Ectodermal cell (in vitro differentiated cells): ENCODE results near the gene NEU4. TPM values are rescaled to one million over a fixed set of nuclear protein-coding genes. Genes with fewer than 3 reads are reported as not detected.
"Not testable (repeated sequence)": the region's sequence is repeated elsewhere in the genome, so short reads cannot be mapped to it uniquely, and the experiment has no call there.

ENCODE experiments used
- H3K27ac ChIP-seq: 2 replicates; pipeline ENCODE4 v1.7.0; 2013; ENCODE audit warnings: mild to moderate bottlenecking, low read depth, low read length; ENCODE audit not compliant: insufficient read depth, poor library complexity, severe bottlenecking
- H3K27me3 ChIP-seq: 2 replicates; pipeline ENCODE4 v1.7.0; 2013; ENCODE audit warnings: mild to moderate bottlenecking, low read length; ENCODE audit not compliant: insufficient read depth, control insufficient read depth, poor library complexity, severe bottlenecking
- H3K36me3 ChIP-seq: one replicate; pipeline ENCODE4 v1.7.0; 2013; ENCODE audit warnings: low read length; ENCODE audit not compliant: control insufficient read depth, insufficient read depth
- H3K4me1 ChIP-seq: one replicate; pipeline ENCODE4 v1.7.0; 2013; ENCODE audit warnings: low read length; ENCODE audit not compliant: control insufficient read depth, insufficient read depth
- H3K4me3 ChIP-seq: 2 replicates; pipeline ENCODE4 v1.7.0; 2013; ENCODE audit warnings: low read depth, low read length, control low read depth; ENCODE audit not compliant: insufficient read depth
- H3K9me3 ChIP-seq: 2 replicates; pipeline ENCODE4 v1.7.0; 2013; ENCODE audit warnings: mild to moderate bottlenecking, low read length, moderate library complexity; ENCODE audit not compliant: control insufficient read depth
- WGBS, 2 experiments: methylation state at CpG; one replicate each; pipeline ENCODE4 v1.1.7; 2013; ENCODE audit warnings: missing lambda C conversion rate in 2 of 2; 5-methylcytosine and 5-hydroxymethylcytosine counted together
- polyA plus RNA-seq, 4 experiments: library from polyadenylated mRNA; stranded (reverse); fragments of 50-300 nt; gene quantifications; one replicate each; pipeline ENCODE4 v1.2.3, GENCODE V29; 2013

The NEU4 gene, protein sequence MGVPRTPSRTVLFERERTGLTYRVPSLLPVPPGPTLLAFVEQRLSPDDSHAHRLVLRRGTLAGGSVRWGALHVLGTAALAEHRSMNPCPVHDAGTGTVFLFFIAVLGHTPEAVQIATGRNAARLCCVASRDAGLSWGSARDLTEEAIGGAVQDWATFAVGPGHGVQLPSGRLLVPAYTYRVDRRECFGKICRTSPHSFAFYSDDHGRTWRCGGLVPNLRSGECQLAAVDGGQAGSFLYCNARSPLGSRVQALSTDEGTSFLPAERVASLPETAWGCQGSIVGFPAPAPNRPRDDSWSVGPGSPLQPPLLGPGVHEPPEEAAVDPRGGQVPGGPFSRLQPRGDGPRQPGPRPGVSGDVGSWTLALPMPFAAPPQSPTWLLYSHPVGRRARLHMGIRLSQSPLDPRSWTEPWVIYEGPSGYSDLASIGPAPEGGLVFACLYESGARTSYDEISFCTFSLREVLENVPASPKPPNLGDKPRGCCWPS
- 1.1 TPM for polyA plus RNA-seq (2013, experiment 1 of 4)
- polyA plus RNA-seq (2013, experiment 2 of 4) = 0.66 TPM
- polyA plus RNA-seq (2013, experiment 3 of 4) = 0.59 TPM
- polyA plus RNA-seq (2013, experiment 4 of 4) = 0.57 TPM

DNA sequence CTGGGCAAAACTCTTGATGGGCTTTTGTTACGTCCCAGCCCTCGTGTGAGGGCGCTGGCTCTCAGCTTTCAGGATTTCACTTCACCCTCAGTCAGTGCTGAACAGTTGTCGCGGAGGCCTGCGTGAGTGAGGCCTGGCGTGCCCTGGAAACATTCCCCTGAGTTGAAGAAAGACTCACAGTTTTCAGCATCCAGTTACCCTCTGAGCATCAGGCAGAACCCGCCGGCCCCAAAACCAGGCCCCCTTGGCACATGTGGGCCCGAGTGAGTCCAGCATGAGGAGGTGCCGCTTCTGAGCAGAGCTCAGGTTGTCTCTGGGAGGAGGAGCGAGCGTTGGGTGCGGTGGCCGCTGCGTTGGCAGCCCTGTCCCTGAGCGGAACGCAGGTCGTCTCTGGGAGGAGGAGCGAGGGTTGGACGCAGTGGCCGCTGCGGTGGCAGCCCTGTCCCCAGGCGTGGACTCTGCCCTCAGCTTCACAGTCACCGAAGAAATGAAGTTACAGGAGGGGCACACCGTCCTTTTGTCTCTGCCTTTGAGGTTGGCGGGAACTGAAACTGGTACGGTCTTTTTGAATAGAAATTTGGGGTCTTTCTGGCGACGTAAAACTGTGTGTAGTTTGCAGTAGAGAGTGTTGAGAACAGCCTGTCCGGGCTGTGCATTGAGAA, at the start of gene NEU4:
TSS of gene NEU4 (plus strand) at position 473 of the 662 bp plus-strand sequence. CDS start 5,292 bp downstream, outside the sequence.
- H3K27me3 ChIP-seq = peaks cover 12% of the 10 kb centered on the region
- no peak within 1 kb of the TSS for H3K4me3 ChIP-seq
- no peaks in the 10 kb centered on the region for H3K9me3 ChIP-seq
- peaks cover 31% of the 10 kb centered on the region for H3K4me1 ChIP-seq
- WGBS, 2 experiments = 76 to 77% methylated on average over 31 of the region's 31 CpGs
- peak within 1 kb of the TSS; percentile 36 for H3K27ac ChIP-seq
- H3K36me3 ChIP-seq = no peaks in the 10 kb centered on the region

DNA sequence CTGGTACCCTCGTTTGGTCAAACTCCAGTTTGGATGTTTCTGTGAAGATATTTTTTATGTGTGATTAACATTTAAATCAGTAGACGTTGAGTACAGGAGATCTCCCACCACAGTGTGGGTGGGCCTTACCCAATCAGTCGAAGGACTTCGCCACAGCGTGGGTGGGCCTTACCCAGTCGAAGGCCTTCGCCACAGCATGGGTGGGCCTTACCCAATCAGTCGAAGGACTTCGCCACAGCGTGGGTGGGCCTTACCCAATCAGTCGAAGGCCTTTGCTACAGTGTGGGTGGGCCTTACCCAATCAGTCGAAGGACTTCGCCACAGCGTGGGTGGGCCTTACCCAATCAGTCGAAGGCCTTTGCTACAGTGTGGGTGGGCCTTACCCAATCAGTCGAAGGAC, 49.1 kb upstream of the NEU4 start:
- 95 to 97% methylated on average over 7 of the region's 16 CpGs for WGBS, 2 experiments
- not testable (repeated sequence) for H3K4me1 ChIP-seq, H3K27me3 ChIP-seq, H3K4me3 ChIP-seq, H3K9me3 ChIP-seq, H3K27ac ChIP-seq
- peaks cover 17% of the 10 kb centered on the region for H3K36me3 ChIP-seq

DNA sequence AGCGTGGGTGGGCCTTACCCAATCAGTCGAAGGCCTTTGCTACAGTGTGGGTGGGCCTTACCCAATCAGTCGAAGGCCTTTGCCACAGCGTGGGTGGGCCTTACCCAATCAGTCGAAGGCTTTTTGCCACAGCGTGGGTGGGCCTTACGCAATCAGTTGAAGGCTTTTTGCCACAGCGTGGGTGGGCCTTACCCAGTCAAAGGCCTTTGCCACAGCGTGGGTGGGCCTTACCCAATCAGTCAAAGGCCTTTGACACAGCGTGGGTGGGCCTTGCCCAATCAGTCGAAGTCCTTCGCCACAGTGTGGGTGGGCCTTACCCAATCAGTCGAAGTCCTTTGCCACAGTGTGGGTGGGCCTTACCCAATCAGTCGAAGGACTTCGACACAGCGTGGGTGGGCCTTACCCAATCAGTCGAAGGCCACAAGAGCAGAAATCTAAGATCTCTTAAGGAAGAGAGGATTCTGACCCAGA, 48.7 kb upstream of the NEU4 start:
- Histone ChIP-seq H3K4me3 (no peak overlapping the region), H3K27ac (no peak overlapping the region), H3K4me1 (peaks cover 8% of the 10 kb centered on the region), H3K9me3 (no peaks in the 10 kb centered on the region), H3K27me3 (no peaks in the 10 kb centered on the region), H3K36me3 (peaks cover 17% of the 10 kb centered on the region)
- 94 to 96% methylated on average over 17 of the region's 17 CpGs for WGBS, 2 experiments

DNA sequence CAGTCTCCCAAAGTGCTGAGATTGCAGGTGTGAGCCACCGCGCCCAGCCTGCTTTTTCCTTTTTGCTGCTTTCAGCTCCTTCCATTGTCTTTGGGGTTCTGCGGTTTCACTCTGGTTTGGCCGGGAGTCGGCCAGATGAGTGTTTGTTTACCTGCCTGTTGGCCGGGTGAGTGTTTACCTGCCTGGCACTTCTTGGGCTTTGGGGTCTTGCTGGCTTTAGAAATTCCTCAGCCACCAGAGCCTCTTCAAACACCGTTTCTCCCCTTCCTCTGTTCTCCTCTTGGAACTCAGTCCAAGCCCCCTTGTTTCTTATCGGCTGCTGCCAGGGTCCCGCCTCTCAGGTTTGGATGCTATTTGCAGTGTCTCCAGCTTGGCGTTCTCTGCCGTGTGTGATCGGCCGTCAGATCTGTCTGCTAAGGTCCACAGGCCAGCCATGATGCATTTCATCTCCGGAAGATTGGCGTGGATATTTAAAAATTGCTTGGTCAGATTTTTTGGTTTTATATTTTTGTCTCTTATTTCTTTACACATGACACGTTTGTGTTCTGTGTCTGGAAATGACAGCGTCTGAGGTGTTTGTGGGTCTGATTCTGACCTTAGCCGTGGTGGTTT, 46.6 kb upstream of the NEU4 start:
- Histone ChIP-seq H3K27me3 (no peaks in the 10 kb centered on the region), H3K4me3 (no peak overlapping the region), H3K4me1 (peaks cover 8% of the 10 kb centered on the region), H3K9me3 (no peaks in the 10 kb centered on the region), H3K27ac (no peak overlapping the region), H3K36me3 (peaks cover 12% of the 10 kb centered on the region)
- 94 to 95% methylated on average over 18 of the region's 18 CpGs for WGBS, 2 experiments

DNA sequence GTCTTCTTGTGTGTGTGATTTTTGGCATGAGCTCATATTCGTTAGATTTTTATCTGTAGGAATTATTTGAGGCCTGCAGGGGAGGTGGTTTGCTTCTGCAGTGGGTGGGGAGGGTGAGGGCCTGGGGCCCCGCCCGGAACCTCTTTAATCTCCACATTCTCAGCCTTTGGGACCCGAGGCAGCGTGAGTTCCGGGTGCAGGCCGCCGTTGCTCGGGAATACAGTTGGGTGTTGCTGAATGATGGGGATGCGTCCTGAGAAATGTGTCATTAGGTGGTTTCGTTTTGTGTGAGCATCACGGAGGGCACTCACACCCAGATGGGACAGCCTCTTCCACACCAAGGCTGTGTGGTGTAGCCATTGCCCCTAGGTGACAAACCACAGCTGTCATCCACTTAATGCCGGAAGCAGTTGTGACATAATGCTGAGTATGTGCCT, 46.0 kb upstream of the NEU4 start:
- Histone ChIP-seq H3K27ac (no peak overlapping the region), H3K36me3 (peaks cover 12% of the 10 kb centered on the region), H3K4me3 (no peak overlapping the region), H3K27me3 (no peaks in the 10 kb centered on the region), H3K4me1 (peaks cover 8% of the 10 kb centered on the region), H3K9me3 (no peaks in the 10 kb centered on the region)
- 94 to 95% methylated on average over 13 of the region's 13 CpGs for WGBS, 2 experiments

DNA sequence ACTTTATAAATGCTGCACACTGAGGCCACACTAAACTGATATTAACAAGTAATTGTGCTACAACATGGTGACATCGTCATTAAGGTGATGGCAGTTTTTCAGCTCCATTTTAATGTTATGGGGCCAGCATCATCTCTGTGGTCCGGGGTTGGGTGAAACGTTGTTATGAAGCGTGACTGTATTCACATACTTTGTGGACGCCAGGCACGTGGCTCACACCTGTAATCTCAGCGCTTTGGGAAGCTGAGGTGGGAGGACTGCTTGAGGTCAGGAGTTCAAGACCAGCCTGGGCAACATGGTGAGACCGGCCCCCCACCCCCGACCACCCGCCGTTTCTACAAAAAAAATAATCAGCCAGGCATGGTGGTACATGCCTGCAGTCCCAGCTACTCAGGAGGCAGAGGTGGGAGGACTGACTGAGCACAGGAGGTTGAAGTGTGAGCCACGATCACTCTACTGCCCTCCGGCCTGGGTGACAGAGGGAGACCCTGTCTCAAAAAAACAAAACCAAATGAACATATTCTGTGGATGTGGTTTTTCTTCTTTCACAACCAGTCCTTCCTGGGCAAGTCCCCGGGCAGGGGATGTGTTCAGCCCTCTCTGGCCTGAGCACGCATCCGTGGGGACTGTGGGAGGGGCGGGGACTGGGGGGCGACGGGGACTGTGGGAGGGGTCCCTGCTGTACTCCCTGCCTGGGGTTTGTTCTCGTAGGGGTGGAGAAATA, 45.3 kb upstream of the NEU4 start:
- whole genome bisulfite sequencing, 2 experiments = 90 to 93% methylated on average over 20 of the region's 20 CpGs
- Histone ChIP-seq H3K27ac (no peak overlapping the region), H3K4me1 (peaks cover 8% of the 10 kb centered on the region), H3K4me3 (no peak overlapping the region), H3K27me3 (no peaks in the 10 kb centered on the region), H3K9me3 (no peaks in the 10 kb centered on the region), H3K36me3 (peaks cover 12% of the 10 kb centered on the region)

DNA sequence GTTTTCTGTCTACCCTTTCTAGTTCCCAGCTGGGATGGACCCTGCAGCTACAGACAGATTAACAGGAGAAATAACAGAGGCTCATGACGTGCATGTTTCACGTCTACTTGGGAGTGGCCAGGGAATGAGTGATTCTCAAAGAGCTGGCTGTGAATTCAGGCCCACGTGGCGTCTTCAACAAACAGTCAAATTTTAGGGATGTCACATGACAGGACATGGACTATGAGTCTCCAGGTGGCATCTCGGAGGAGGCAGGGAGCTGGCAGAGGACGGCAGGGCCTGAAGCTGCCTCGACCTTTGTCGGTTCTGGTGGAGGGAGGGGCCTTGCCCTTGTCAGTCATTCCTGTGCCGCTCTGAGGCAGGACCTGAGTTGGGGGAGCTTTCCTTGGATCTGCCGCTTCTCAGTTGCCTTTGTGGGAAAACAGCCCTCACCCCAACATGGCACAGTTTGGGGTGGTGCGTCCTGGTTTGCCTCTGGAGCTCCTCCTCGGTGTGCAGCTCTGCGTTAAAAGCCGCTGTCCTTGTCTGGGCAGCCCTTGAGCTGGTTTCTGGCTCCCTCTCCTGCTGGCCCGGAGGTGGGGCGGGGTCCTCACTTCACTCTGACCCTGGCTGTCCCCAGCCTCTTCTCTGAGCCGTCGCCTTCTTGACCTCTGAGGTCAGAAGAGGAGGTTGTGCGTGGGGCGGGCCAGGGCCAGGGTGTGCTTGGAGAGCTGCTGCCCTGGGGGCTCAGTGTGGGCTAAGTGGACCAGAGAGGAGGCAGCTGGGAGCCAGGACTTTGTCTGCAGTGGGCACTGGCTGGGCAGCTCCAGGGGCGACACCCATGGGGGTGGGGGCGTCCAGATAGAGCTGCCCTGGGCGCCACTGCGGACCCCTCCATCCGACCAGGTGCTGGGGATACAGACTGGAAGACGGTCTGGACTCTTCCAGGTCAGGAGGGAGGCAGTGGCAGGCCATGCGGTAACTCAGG, 44.4 kb upstream of the NEU4 start:
- H3K27ac ChIP-seq = no peak overlapping the region
- H3K4me3 ChIP-seq = no peak overlapping the region
- peaks cover 12% of the 10 kb centered on the region for H3K36me3 ChIP-seq
- H3K9me3 ChIP-seq = no peaks in the 10 kb centered on the region
- H3K4me1 ChIP-seq = peaks cover 8% of the 10 kb centered on the region
- no peaks in the 10 kb centered on the region for H3K27me3 ChIP-seq
- 68 to 69% methylated on average over 27 of the region's 27 CpGs for WGBS, 2 experiments

DNA sequence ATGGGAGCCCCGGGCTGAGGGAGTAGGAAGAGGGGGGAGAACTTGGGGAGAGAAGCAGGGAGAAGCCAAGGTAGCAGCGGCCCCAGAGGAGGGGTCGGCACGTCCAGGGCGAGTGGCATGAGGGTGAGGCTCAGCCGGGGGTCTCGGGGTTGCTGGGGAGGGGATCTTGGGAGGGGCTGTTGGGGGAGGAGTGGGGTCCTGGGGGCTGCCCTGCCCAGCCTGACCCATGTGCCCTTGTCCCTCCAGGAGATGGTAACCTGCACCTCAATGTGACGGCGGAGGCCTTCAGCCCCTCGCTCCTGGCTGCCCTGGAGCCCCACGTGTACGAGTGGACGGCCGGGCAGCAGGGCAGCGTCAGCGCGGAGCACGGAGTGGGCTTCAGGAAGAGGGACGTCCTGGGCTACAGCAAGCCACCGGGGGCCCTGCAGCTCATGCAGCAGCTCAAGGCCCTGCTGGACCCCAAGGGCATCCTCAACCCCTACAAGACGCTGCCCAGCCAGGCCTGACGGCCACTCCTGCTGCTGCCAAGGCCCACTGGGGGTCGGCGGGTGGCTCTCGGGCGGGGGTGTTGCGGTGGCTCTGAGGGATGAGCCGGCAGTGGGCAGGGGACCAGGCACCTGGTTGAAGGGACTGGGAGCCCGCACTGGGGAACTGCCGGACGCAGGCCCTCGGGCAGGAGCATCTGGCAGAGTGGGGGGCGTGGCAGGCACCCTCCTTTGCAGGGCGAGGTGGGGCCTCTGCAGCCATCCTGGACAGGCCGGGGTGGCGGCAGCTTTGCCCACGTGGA, 41.3 kb upstream of the NEU4 start:
- no peak overlapping the region for H3K4me3 ChIP-seq

More for the DNA sequence above, 41.3 kb upstream of the NEU4 start:
- H3K27ac ChIP-seq = no peak overlapping the region
- peaks cover 21% of the 10 kb centered on the region for H3K4me1 ChIP-seq
- H3K9me3 ChIP-seq = no peaks in the 10 kb centered on the region
- 95% methylated on average over 37 of the region's 37 CpGs for WGBS, 2 experiments
- H3K27me3 ChIP-seq = no peaks in the 10 kb centered on the region
- H3K36me3 ChIP-seq = no peaks in the 10 kb centered on the region
